ENCODE measurements around the gene HMOX1.
"Not testable (repeated sequence)": the region's sequence is repeated elsewhere in the genome, so short reads cannot be mapped to it uniquely, and the experiment has no call there.

The HMOX1 gene

GRCh38 chr22:35434061-35434710 lies 53.3 kb downstream of the HMOX1 start:
- DNase-seq (ENCODE audit: low spot score): no peak

GRCh38 chr22:35435201-35435740 lies 54.4 kb downstream of the HMOX1 start:
- DNase-seq (ENCODE audit: low spot score): no peak

GRCh38 chr22:35436421-35436820 lies 55.5 kb downstream of the HMOX1 start:
- no peak for DNase-seq (ENCODE audit: low spot score)

- no peak for DNase-seq (ENCODE audit: low spot score)
Measured at GRCh38 chr22:35437049-35437448, 56.2 kb downstream of the HMOX1 start.

- not testable (repeated sequence) for DNase-seq (ENCODE audit: low spot score)
Measured at GRCh38 chr22:35438673-35439364, 57.9 kb downstream of the HMOX1 start.

- DNase-seq (ENCODE audit: low spot score): no peak
Measured at GRCh38 chr22:35439365-35439717, 58.4 kb downstream of the HMOX1 start.

- no peak for DNase-seq (ENCODE audit: low spot score)
Measured at GRCh38 chr22:35440129-35440528, 59.2 kb downstream of the HMOX1 start.

GRCh38 chr22:35441489-35442100 lies 60.7 kb downstream of the HMOX1 start:
- DNase-seq (ENCODE audit: low spot score): no peak

- DNase-seq (ENCODE audit: low spot score): no peak
Measured at GRCh38 chr22:35442471-35442870, 61.6 kb downstream of the HMOX1 start.

GRCh38 chr22:35443338-35443737 lies 62.4 kb downstream of the HMOX1 start:
- DNase-seq (ENCODE audit: low spot score): no peak
